ENCODE results near the gene TDRD1. TPM values are rescaled to one million over a fixed set of nuclear protein-coding genes. Genes with fewer than 3 reads are reported as not detected.

The TDRD1 gene
- total RNA-seq, 2 experiments from 2014 or later, result 0.08 to 0.20 TPM

GRCh38 chr10:114271075-114271778, 92.1 kb downstream of the TDRD1 start:
- H3K4me3 Mint-ChIP-seq, result no peak overlapping the region
- peaks cover 22% of the 10 kb centered on the region for H3K27me3 Mint-ChIP-seq
- no peak overlapping the region for H3K27ac Mint-ChIP-seq
- H3K4me1 Mint-ChIP-seq, result no peaks in the 10 kb centered on the region
- POLR2A ChIA-PET, result no interaction called here
- no peaks in the 10 kb centered on the region for H3K9me3 Mint-ChIP-seq
- ATAC-seq (ENCODE audit: low read depth) (no peak), DNase-seq (no peak)
- H3K36me3 Mint-ChIP-seq, result no peaks in the 10 kb centered on the region

- no peak for ATAC-seq (ENCODE audit: low read depth)
- Mint-ChIP-seq H3K27me3 (peaks cover 22% of the 10 kb centered on the region), H3K9me3 (no peaks in the 10 kb centered on the region), H3K4me1 (no peaks in the 10 kb centered on the region), H3K27ac (no peak overlapping the region), H3K4me3 (no peak overlapping the region), H3K36me3 (no peaks in the 10 kb centered on the region)
- DNase-seq, result no peak
- POLR2A ChIA-PET, result no interaction called here
These were observed 92.6 kb downstream of the TDRD1 start for GRCh38 chr10:114271779-114272167.

- POLR2A ChIA-PET, result no interaction called here
- Mint-ChIP-seq H3K27me3 (peaks cover 22% of the 10 kb centered on the region), H3K27ac (no peak overlapping the region), H3K36me3 (no peaks in the 10 kb centered on the region), H3K9me3 (no peaks in the 10 kb centered on the region), H3K4me3 (no peak overlapping the region), H3K4me1 (no peaks in the 10 kb centered on the region)
- DNase-seq (no peak), ATAC-seq (ENCODE audit: low read depth) (no peak)
These were observed 93.5 kb downstream of the TDRD1 start for GRCh38 chr10:114272696-114273095.

- DNase-seq, result no peak
- H3K27ac Mint-ChIP-seq, result no peak overlapping the region
- H3K4me3 Mint-ChIP-seq, result no peak overlapping the region
- no peaks in the 10 kb centered on the region for H3K4me1 Mint-ChIP-seq
- no peaks in the 10 kb centered on the region for H3K9me3 Mint-ChIP-seq
- no peaks in the 10 kb centered on the region for H3K36me3 Mint-ChIP-seq
- no peak for ATAC-seq (ENCODE audit: low read depth)
- peaks cover 22% of the 10 kb centered on the region for H3K27me3 Mint-ChIP-seq
- POLR2A ChIA-PET, result no interaction called here
These were observed 94.8 kb downstream of the TDRD1 start for GRCh38 chr10:114273910-114274309.

- no peak overlapping the region for H3K4me3 Mint-ChIP-seq
- peaks cover 22% of the 10 kb centered on the region for H3K27me3 Mint-ChIP-seq
- H3K27ac Mint-ChIP-seq, result no peak overlapping the region
- POLR2A ChIA-PET, result no interaction called here
- no peaks in the 10 kb centered on the region for H3K36me3 Mint-ChIP-seq
- no peaks in the 10 kb centered on the region for H3K9me3 Mint-ChIP-seq
- no peak for DNase-seq
- ATAC-seq (ENCODE audit: low read depth), result no peak
- no peaks in the 10 kb centered on the region for H3K4me1 Mint-ChIP-seq
These were observed 95.7 kb downstream of the TDRD1 start for GRCh38 chr10:114274616-114275453.

- ATAC-seq (ENCODE audit: low read depth) (no peak), DNase-seq (no peak)
- Mint-ChIP-seq H3K36me3 (no peaks in the 10 kb centered on the region), H3K9me3 (no peaks in the 10 kb centered on the region), H3K4me1 (no peaks in the 10 kb centered on the region), H3K27me3 (peaks cover 18% of the 10 kb centered on the region), H3K27ac (no peak overlapping the region), H3K4me3 (no peak overlapping the region)
- POLR2A ChIA-PET, result no interaction called here
These were observed 96.9 kb downstream of the TDRD1 start for GRCh38 chr10:114276066-114276465.

- Mint-ChIP-seq H3K36me3 (no peaks in the 10 kb centered on the region), H3K9me3 (no peaks in the 10 kb centered on the region), H3K4me3 (no peak overlapping the region), H3K27me3 (peaks cover 15% of the 10 kb centered on the region), H3K4me1 (no peaks in the 10 kb centered on the region), H3K27ac (no peak overlapping the region)
- ATAC-seq (ENCODE audit: low read depth), result no peak
- DNase-seq, result no peak
- POLR2A ChIA-PET, result no interaction called here
These were observed 97.5 kb downstream of the TDRD1 start for GRCh38 chr10:114276671-114277070.

- ATAC-seq (ENCODE audit: low read depth), result no peak
- Mint-ChIP-seq H3K4me3 (no peak overlapping the region), H3K27me3 (peaks cover 5% of the 10 kb centered on the region), H3K4me1 (no peaks in the 10 kb centered on the region), H3K36me3 (no peaks in the 10 kb centered on the region), H3K9me3 (no peaks in the 10 kb centered on the region), H3K27ac (no peak overlapping the region)
- no peak for DNase-seq
- POLR2A ChIA-PET, result no interaction called here
These were observed 99.2 kb downstream of the TDRD1 start for GRCh38 chr10:114278140-114278883.

- POLR2A ChIA-PET, result no interaction called here
- H3K4me1 Mint-ChIP-seq, result no peaks in the 10 kb centered on the region
- H3K27ac Mint-ChIP-seq, result no peak overlapping the region
- no peaks in the 10 kb centered on the region for H3K9me3 Mint-ChIP-seq
- no peak overlapping the region for H3K4me3 Mint-ChIP-seq
- no peak for DNase-seq
- H3K27me3 Mint-ChIP-seq, result peaks cover 3% of the 10 kb centered on the region
- no peak for ATAC-seq (ENCODE audit: low read depth)
- H3K36me3 Mint-ChIP-seq, result no peaks in the 10 kb centered on the region
These were observed 99.7 kb downstream of the TDRD1 start for GRCh38 chr10:114278884-114279191.

GRCh38 chr10:114279289-114279688, 100.1 kb downstream of the TDRD1 start:
- no peak overlapping the region for H3K27ac Mint-ChIP-seq
- POLR2A ChIA-PET, result no interaction called here

GRCh38 chr10:114279901-114280644, 100.9 kb downstream of the TDRD1 start:
- Mint-ChIP-seq H3K36me3 (no peaks in the 10 kb centered on the region), H3K4me3 (no peak overlapping the region), H3K4me1 (no peaks in the 10 kb centered on the region), H3K9me3 (no peaks in the 10 kb centered on the region), H3K27me3 (no peaks in the 10 kb centered on the region), H3K27ac (no peak overlapping the region)
- ATAC-seq (ENCODE audit: low read depth) (no peak), DNase-seq (no peak)
- POLR2A ChIA-PET, result no interaction called here

More at GRCh38 chr10:114279289-114279688, 100.1 kb downstream of the TDRD1 start:
- H3K4me1 Mint-ChIP-seq, result no peaks in the 10 kb centered on the region
- H3K36me3 Mint-ChIP-seq, result no peaks in the 10 kb centered on the region
- no peaks in the 10 kb centered on the region for H3K9me3 Mint-ChIP-seq
- ATAC-seq (ENCODE audit: low read depth), result no peak
- DNase-seq, result no peak
- H3K27me3 Mint-ChIP-seq, result no peaks in the 10 kb centered on the region
- H3K4me3 Mint-ChIP-seq, result no peak overlapping the region

- Mint-ChIP-seq H3K27ac (no peak overlapping the region), H3K9me3 (no peaks in the 10 kb centered on the region), H3K4me1 (no peaks in the 10 kb centered on the region), H3K27me3 (no peaks in the 10 kb centered on the region), H3K36me3 (no peaks in the 10 kb centered on the region), H3K4me3 (no peak overlapping the region)
- POLR2A ChIA-PET, result no interaction called here
- no peak for ATAC-seq (ENCODE audit: low read depth)
- DNase-seq, result no peak
These were observed 101.9 kb downstream of the TDRD1 start for GRCh38 chr10:114281006-114281405.

- H3K4me1 Mint-ChIP-seq, result no peaks in the 10 kb centered on the region
- no peaks in the 10 kb centered on the region for H3K36me3 Mint-ChIP-seq
- POLR2A ChIA-PET, result no interaction called here
- DNase-seq, result no peak
- H3K27me3 Mint-ChIP-seq, result no peaks in the 10 kb centered on the region
- no peak for ATAC-seq (ENCODE audit: low read depth)
- H3K4me3 Mint-ChIP-seq, result no peak overlapping the region
- H3K27ac Mint-ChIP-seq, result no peak overlapping the region
- no peaks in the 10 kb centered on the region for H3K9me3 Mint-ChIP-seq
These were observed 102.3 kb downstream of the TDRD1 start for GRCh38 chr10:114281461-114281860.

Measured in activated naive CD8-positive, alpha-beta T cell treated with anti-CD3 and anti-CD28 coated beads, Interleukin-2, amount 10 ng/mL, durations not matched to agents 7 days and 5 days (primary cell).